Ovary (tissue), 9 donors: ENCODE data around the gene ZC3H8. TPM values are rescaled to one million over a fixed set of nuclear protein-coding genes. Genes with fewer than 3 reads are reported as not detected.

Experiments
- DNase-seq, 5 donors: peaks; one replicate each; pipeline ENCODE4 v3.0.0-alpha.2; 2019 to 2020
- H3K27ac ChIP-seq, 2 donors: fragments of 200-600 bp; one replicate each; pipeline versions ENCODE4 v1.5.1 to v1.8.0; 2019 to 2022
- H3K27me3 ChIP-seq: fragments of 200-600 bp; one replicate; pipeline ENCODE4 v1.8.0; 2022
- H3K36me3 ChIP-seq: fragments of 200-600 bp; sonication (generic); one replicate; pipeline ENCODE4 v1.5.1; 2019
- H3K4me1 ChIP-seq: one replicate; pipeline ENCODE4 v1.8.1; 2013; ENCODE audit warnings: mild to moderate bottlenecking, moderate library complexity; ENCODE audit not compliant: insufficient read depth
- H3K4me3 ChIP-seq: fragments of 200-600 bp; sonication (generic); one replicate; pipeline ENCODE4 v1.5.1; 2017
- H3K9me3 ChIP-seq, 2 donors: fragments of 200-600 bp in 1 of 2; sonication (generic) in 1 of 2; one replicate each; pipeline versions ENCODE4 v1.5.1 to v1.8.1; 2013 to 2019; ENCODE audit warnings: mild to moderate bottlenecking in 1 of 2, moderate library complexity in 1 of 2
- CTCF ChIP-seq, 3 donors: fragments of 450-650 bp in 2 of 3; fragments of 200-600 bp in 1 of 3; IDR thresholded peaks; one replicate each; pipeline versions ENCODE4 v1.5.1 to v1.8.0; 2016 to 2022; ENCODE audit warnings: antibody characterized with exemption in 3 of 3, mild to moderate bottlenecking in 1 of 3
- EP300 ChIP-seq: sonication (generic); formaldehyde crosslinking; IDR thresholded peaks from one replicate; pipeline ENCODE4 v1.6.1; 2017; ENCODE audit warnings: antibody characterized with exemption
- POLR2A ChIP-seq: fragments of 450-650 bp; IDR thresholded peaks from one replicate; pipeline ENCODE4 v1.6.1; 2017; ENCODE audit warnings: antibody characterized with exemption, mild to moderate bottlenecking, moderate library complexity
- WGBS, 3 donors: extraction: QIAGEN DNeasy Blood & Tissue Kit in 1 of 3; methylation state at CpG; one replicate each; pipeline versions ENCODE4 v1.1.5 to v1.1.7; 2013 to 2017; 5-methylcytosine and 5-hydroxymethylcytosine counted together
- intact Hi-C, 4 donors: fragments of 100-400 bp; cut with DNase I; formaldehyde crosslinking; loops; one replicate each; pipeline versions ENCODE4 v1.11.0 to v1.15.1; 2022 to 2023
- polyA plus RNA-seq, 2 donors: library from polyadenylated mRNA; stranded (reverse); fragments of 200-250 nt in 1 of 2; fragments of 350-450 nt in 1 of 2; fragmentation: Illumina TruSeq in 1 of 2; extraction: RNeasy Lipid Tissue Mini Kit (QIAGEN cat#74804) in 1 of 2; gene quantifications; one replicate each; pipeline ENCODE4 v1.2.3, GENCODE V29; 2013 to 2014
- total RNA-seq, 7 donors: library from RNA; depleted of rRNA in 2 of 7; stranded (reverse); fragments of >200 nt in 2 of 7; fragmentation: NEBNext Ultra II Directional in 3 of 7; extraction: Animal tissue kit (Norgen Biotek cat#: 25700) in 3 of 7; gene quantifications; one replicate each; pipeline versions ENCODE4 v1.1.0 to v1.2.4, GENCODE V29; 2016 to 2023
- donor health status: DM: no; HTN: no; CAD: no; lungs with moderate emphysema.
- donor health status: DM: no; HTN: no; CAD: no.
- donor health status: Bipolar disorder and iron deficiency.
- donor health status: DM: yes; HTN: yes; CAD: no.
- donor health status: DM: no; HTN: no; CAD: no.
- donor health status: DM: yes; HTN: yes; CAD: no.

Gene ZC3H8
- total and polyA plus RNA-seq, 9 donors, result 4.9 to 36.2 (median 10.9) TPM

- Histone ChIP-seq H3K27me3 (no peaks in the 10 kb centered on the region), H3K9me3 (no peaks in the 10 kb centered on the region), H3K4me1 (no peaks in the 10 kb centered on the region), H3K27ac (no peak overlapping the region), H3K36me3 (no peaks in the 10 kb centered on the region), H3K4me3 (no peak overlapping the region)
- intact Hi-C loops, result no loop called here
- no peak for DNase-seq
- WGBS, 3 donors, result 75 to 83% (median 81%) methylated on average over 9 of the region's 9 CpGs
- TF ChIP-seq CTCF (IDR thresholded peaks at IDR 0.05) (no peak), POLR2A (no peak), EP300 (no peak)
Observed at GRCh38 chr2:112187805-112188596, 66.8 kb downstream of the ZC3H8 start.

DNA sequence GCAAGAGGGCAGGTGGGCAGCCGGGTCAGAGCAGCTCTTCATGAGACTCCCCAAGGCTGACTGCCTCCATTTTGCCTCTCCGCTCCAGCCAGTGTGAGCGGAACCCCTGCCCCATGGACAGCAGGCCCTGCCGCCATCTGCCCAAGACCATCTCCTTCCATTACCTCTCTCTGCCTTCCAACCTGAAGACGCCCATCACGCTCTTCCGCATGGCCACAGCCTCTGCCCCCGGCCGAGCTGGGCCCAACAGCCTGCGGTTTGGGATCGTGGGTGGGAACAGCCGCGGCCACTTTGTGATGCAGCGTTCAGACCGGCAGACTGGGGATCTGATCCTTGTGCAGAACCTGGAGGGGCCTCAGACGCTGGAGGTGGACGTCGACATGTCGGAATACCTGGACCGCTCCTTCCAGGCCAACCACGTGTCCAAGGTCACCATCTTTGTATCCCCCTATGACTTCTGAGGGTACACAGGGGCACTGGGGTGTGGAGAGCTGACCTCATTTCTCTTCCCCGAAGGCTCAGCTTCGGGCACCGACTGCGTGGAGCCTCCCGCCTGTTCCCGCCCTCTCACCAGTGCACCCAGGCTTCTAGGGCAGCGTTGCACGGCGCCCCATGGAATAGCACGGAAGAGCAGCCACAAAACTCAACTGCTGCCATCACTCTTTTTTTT, 67.7 kb downstream of the ZC3H8 start:
- Histone ChIP-seq H3K9me3 (no peaks in the 10 kb centered on the region), H3K27ac (no peak overlapping the region), H3K4me3 (no peak overlapping the region), H3K4me1 (no peaks in the 10 kb centered on the region), H3K36me3 (no peaks in the 10 kb centered on the region), H3K27me3 (no peaks in the 10 kb centered on the region)
- DNase-seq, result no peak
- 95 to 96% (median 96%) methylated on average over 31 of the region's 31 CpGs for WGBS, 3 donors
- TF ChIP-seq CTCF (IDR thresholded peaks at IDR 0.05) (no peak), EP300 (no peak), POLR2A (no peak)
- intact Hi-C loops, result no loop called here

DNA sequence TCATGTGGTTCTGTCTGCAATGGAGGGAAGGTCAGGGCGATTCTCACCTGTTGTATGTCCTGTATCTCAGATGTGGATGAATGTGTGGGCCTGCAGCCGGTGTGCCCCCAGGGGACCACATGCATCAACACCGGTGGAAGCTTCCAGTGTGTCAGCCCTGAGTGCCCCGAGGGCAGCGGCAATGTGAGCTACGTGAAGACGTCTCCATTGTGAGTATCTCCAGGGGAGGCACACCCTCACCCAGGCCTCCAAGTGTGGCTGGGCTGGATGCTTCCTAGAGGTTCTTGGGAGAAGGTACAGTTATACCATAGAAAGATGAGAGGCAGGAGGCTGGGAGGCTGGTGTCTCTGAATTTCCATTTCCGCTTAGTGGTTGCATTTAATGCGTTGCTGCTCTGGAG, 69.7 kb downstream of the ZC3H8 start:
- no peaks in the 10 kb centered on the region for H3K27me3 ChIP-seq
- H3K36me3 ChIP-seq, result no peaks in the 10 kb centered on the region
- no peak overlapping the region for H3K4me3 ChIP-seq
- no peak for DNase-seq
- no peaks in the 10 kb centered on the region for H3K4me1 ChIP-seq
- TF ChIP-seq CTCF (IDR thresholded peaks at IDR 0.05) (no peak), POLR2A (no peak), EP300 (no peak)
- intact Hi-C loops, result no loop called here
- 81 to 95% (median 89%) methylated on average over 9 of the region's 9 CpGs for WGBS, 3 donors
- no peak overlapping the region for H3K27ac ChIP-seq
- no peaks in the 10 kb centered on the region for H3K9me3 ChIP-seq

- H3K27me3 ChIP-seq, result no peaks in the 10 kb centered on the region
- no peak for DNase-seq
- intact Hi-C loops, result no loop called here
- 80 to 85% (median 83%) methylated on average over 8 of the region's 8 CpGs for WGBS, 3 donors
- H3K27ac ChIP-seq, result no peak overlapping the region
- TF ChIP-seq POLR2A (no peak), EP300 (no peak), CTCF (IDR thresholded peaks at IDR 0.05) (no peak)
- no peaks in the 10 kb centered on the region for H3K36me3 ChIP-seq
- no peaks in the 10 kb centered on the region for H3K4me1 ChIP-seq
- H3K9me3 ChIP-seq, result no peaks in the 10 kb centered on the region
- no peak overlapping the region for H3K4me3 ChIP-seq
Observed at GRCh38 chr2:112184121-112184520, 70.7 kb downstream of the ZC3H8 start.
